Measurements from ENCODE around the gene PARD3. TPM values are rescaled to one million over a fixed set of nuclear protein-coding genes. Genes with fewer than 3 reads are reported as not detected.

Gene PARD3
- total RNA-seq, 6 experiments from 2014 or later: 19.1 to 27.8 (median 22.0) TPM

GRCh38 chr10:34491678-34492077 lies 323.4 kb downstream of the PARD3 start:
- H3K4me3 ChIP-seq: no peak overlapping the region
- H3K36me3 ChIP-seq: no peaks in the 10 kb centered on the region
- no peak overlapping the region for H3K27ac ChIP-seq
- H3K4me1 ChIP-seq: no peaks in the 10 kb centered on the region
- WGBS (ENCODE audit: insufficient coverage, low coverage, low lambda C conversion rate, missing lambda C conversion rate): 57% methylated on average over 3 of the region's 3 CpGs
- H3K9me3 ChIP-seq: no peaks in the 10 kb centered on the region
- intact Hi-C loops (cut with DNase I): no loop called here
- ATAC-seq (no peak), DNase-seq (no peak)
- no peaks in the 10 kb centered on the region for H3K27me3 ChIP-seq
- TF ChIP-seq POLR2A (IDR thresholded peaks at IDR 0.05) (no peak), CTCF (IDR thresholded peaks at IDR 0.05) (no peak)

GRCh38 chr10:34489973-34490745 lies 324.9 kb downstream of the PARD3 start:
- ATAC-seq (no peak), DNase-seq (no peak)
- intact Hi-C loops (cut with DNase I): no loop called here
- no peak for TF ChIP-seq POLR2A (IDR thresholded peaks at IDR 0.05)
- no peak for TF ChIP-seq CTCF (IDR thresholded peaks at IDR 0.05)
- Histone ChIP-seq H3K27me3 (no peaks in the 10 kb centered on the region), H3K4me3 (no peak overlapping the region), H3K4me1 (no peaks in the 10 kb centered on the region), H3K27ac (no peak overlapping the region), H3K9me3 (no peaks in the 10 kb centered on the region), H3K36me3 (no peaks in the 10 kb centered on the region)
- 87% methylated on average over 5 of the region's 7 CpGs for WGBS (ENCODE audit: insufficient coverage, low coverage, low lambda C conversion rate, missing lambda C conversion rate)

- Histone ChIP-seq H3K4me3 (no peak overlapping the region), H3K4me1 (no peaks in the 10 kb centered on the region), H3K36me3 (no peaks in the 10 kb centered on the region), H3K27me3 (no peaks in the 10 kb centered on the region), H3K9me3 (no peaks in the 10 kb centered on the region), H3K27ac (no peak overlapping the region)
- no peak for ATAC-seq
- 91% methylated on average over 3 of the region's 3 CpGs for WGBS (ENCODE audit: insufficient coverage, low coverage, low lambda C conversion rate, missing lambda C conversion rate)
- intact Hi-C loops (cut with DNase I): no loop called here
- no peak for DNase-seq
- TF ChIP-seq CTCF (IDR thresholded peaks at IDR 0.05) (no peak), POLR2A (IDR thresholded peaks at IDR 0.05) (no peak)
Observed at GRCh38 chr10:34489411-34489810, 325.7 kb downstream of the PARD3 start.

GRCh38 chr10:34488476-34489130 lies 326.5 kb downstream of the PARD3 start:
- Histone ChIP-seq H3K4me3 (no peak overlapping the region), H3K4me1 (no peaks in the 10 kb centered on the region), H3K9me3 (no peaks in the 10 kb centered on the region), H3K27ac (no peak overlapping the region), H3K36me3 (no peaks in the 10 kb centered on the region), H3K27me3 (no peaks in the 10 kb centered on the region)
- TF ChIP-seq POLR2A (IDR thresholded peaks at IDR 0.05): no peak
- no peak for TF ChIP-seq CTCF (IDR thresholded peaks at IDR 0.05)
- intact Hi-C loops (cut with DNase I): no loop called here
- ATAC-seq (peak in 1 of 4 donors; percentile 25), DNase-seq (no peak)
- 97% methylated on average over 10 of the region's 22 CpGs for WGBS (ENCODE audit: insufficient coverage, low coverage, low lambda C conversion rate, missing lambda C conversion rate)
